ENCODE results near the gene DNAJA2.

DNA sequence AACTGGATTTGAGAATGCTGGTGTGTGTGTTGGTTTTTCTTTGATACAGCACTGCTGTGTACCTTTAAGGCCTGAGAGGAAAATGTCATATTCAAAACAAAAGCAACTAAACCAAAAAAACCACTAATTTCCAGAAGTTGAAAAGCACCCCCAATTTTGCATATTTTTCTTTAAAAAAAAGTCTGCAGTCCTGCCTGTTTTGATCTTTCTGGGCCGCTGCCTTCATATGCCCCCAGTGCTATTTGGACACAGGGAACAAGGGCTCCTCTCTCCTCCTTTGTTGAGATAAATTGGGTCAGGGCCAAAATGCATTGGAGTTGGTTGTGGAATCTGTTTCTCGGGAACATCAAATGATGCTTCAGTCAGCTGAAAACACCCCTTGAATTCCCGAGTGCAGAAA, 62.4 kb downstream of the DNAJA2 start:
- TF ChIP-seq, protein P1, sequence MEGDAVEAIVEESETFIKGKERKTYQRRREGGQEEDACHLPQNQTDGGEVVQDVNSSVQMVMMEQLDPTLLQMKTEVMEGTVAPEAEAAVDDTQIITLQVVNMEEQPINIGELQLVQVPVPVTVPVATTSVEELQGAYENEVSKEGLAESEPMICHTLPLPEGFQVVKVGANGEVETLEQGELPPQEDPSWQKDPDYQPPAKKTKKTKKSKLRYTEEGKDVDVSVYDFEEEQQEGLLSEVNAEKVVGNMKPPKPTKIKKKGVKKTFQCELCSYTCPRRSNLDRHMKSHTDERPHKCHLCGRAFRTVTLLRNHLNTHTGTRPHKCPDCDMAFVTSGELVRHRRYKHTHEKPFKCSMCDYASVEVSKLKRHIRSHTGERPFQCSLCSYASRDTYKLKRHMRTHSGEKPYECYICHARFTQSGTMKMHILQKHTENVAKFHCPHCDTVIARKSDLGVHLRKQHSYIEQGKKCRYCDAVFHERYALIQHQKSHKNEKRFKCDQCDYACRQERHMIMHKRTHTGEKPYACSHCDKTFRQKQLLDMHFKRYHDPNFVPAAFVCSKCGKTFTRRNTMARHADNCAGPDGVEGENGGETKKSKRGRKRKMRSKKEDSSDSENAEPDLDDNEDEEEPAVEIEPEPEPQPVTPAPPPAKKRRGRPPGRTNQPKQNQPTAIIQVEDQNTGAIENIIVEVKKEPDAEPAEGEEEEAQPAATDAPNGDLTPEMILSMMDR (IDR thresholded peaks at IDR 0.05): no peak
- TF ChIP-seq POLR2A (IDR thresholded peaks at IDR 0.05): no peak
